Heart left ventricle (tissue), 13 donors: Measurements from ENCODE around the gene FDXR.

Experiments
- POLR2A ChIP-seq, 2 donors: fragments of 450-650 bp; IDR thresholded peaks; one replicate each; pipeline ENCODE4 v1.6.1; 2017; ENCODE audit warnings: antibody characterized with exemption in 2 of 2, mild to moderate bottlenecking in 2 of 2, moderate library complexity in 2 of 2
- TF ChIP-seq, protein P1 (sequence below), 12 donors: fragments of 200-600 bp; sonication (generic) in 4 of 12; IDR thresholded peaks; one replicate each; pipeline versions ENCODE4 v1.5.0 to v1.8.0; 2018 to 2022; ENCODE audit warnings: antibody characterized with exemption in 12 of 12, mild to moderate bottlenecking in 5 of 12
- donor health status: ischemic (EF 13 %, LVEDD 7.1; RV severe dilation, severe dysfunction).
- donor health status: DM: no; HTN: yes; CAD: no.
- donor health status: DM: no; HTN: no; CAD: no.
- donor health status: ischemic (EF 25% LVEDD 6.9; RV normal size, moderate dysfunction).
- donor health status: ischemic (EF 25% LVEDD 5.7; RV mildly dilated, moderate dysfunction).
- donor health status: ischemic (EF 35%, LVEDD 5.7; RV mildly dilated, moderate dysfunction).
- donor health status: nonischemic (EF 11% LVEDD 7.7; RV severe dilation, severe dysfunction).
- donor health status: DM: yes; HTN: yes; CAD: no.
- donor health status: PGD.
- donor health status: ischemic (EF 29% LVEDD 5.4; RV normal size, mild dysfunction).
- donor health status: nonischemic (EF 23%, LVEDD 6.1; RV moderate dilation, normal function).

DNA sequence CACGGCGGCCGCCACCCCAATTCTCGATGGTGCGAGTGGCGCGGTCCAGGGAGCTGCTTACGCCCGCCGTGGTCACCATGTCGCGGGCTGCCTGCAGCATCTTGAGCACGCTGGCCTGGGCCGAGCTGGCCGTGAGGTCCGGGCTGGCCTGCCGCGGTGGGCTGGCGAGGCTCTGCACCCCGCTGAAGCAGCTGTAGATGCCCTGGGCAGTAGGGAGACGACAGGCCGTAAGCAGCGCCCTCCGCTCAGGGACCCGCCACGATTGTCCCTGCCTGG is 29.5 kb downstream of the FDXR start:
- no peak for TF ChIP-seq POLR2A (IDR thresholded peaks at IDR 0.05)
- TF ChIP-seq, protein P1, sequence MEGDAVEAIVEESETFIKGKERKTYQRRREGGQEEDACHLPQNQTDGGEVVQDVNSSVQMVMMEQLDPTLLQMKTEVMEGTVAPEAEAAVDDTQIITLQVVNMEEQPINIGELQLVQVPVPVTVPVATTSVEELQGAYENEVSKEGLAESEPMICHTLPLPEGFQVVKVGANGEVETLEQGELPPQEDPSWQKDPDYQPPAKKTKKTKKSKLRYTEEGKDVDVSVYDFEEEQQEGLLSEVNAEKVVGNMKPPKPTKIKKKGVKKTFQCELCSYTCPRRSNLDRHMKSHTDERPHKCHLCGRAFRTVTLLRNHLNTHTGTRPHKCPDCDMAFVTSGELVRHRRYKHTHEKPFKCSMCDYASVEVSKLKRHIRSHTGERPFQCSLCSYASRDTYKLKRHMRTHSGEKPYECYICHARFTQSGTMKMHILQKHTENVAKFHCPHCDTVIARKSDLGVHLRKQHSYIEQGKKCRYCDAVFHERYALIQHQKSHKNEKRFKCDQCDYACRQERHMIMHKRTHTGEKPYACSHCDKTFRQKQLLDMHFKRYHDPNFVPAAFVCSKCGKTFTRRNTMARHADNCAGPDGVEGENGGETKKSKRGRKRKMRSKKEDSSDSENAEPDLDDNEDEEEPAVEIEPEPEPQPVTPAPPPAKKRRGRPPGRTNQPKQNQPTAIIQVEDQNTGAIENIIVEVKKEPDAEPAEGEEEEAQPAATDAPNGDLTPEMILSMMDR (IDR thresholded peaks at IDR 0.05), result no peak
